Loucy (cell line): ENCODE results near the gene NFKBIA.

ENCODE experiments used
- H2AFZ ChIP-seq: fragments of 200-600 bp; sonication (generic); 2 replicates; pipeline ENCODE4 v1.6.0; 2016; ENCODE audit warnings: antibody characterized with exemption, mild to moderate bottlenecking, low read length, moderate library complexity
- H3F3A ChIP-seq: fragments of 200-600 bp; 2 replicates; pipeline ENCODE4 v1.6.0; 2016; ENCODE audit warnings: antibody characterized with exemption, low read depth, mild to moderate bottlenecking
- H3K27me3 ChIP-seq: fragments of 200-600 bp; sonication (generic); 2 replicates; pipeline ENCODE4 v1.6.1; 2014; ENCODE audit warnings: low read length, mild to moderate bottlenecking; ENCODE audit not compliant: insufficient read depth, poor library complexity, severe bottlenecking
- H3K36me3 ChIP-seq: fragments of 200-600 bp; sonication (generic); 2 replicates; pipeline ENCODE4 v1.6.1; 2016; ENCODE audit warnings: low read length; ENCODE audit not compliant: insufficient read depth
- H3K4me1 ChIP-seq: fragments of 200-600 bp; sonication (generic); 2 replicates; pipeline ENCODE4 v1.5.1; 2014; ENCODE audit warnings: low read length, mild to moderate bottlenecking; ENCODE audit not compliant: insufficient read depth, poor library complexity, severe bottlenecking
- H3K4me2 ChIP-seq: fragments of 200-600 bp; sonication (generic); 2 replicates; pipeline ENCODE4 v1.6.0; 2014; ENCODE audit warnings: antibody characterized with exemption, low read length, low read depth, mild to moderate bottlenecking; ENCODE audit not compliant: poor library complexity, severe bottlenecking
- H3K4me3 ChIP-seq: fragments of 200-600 bp; sonication (generic); 2 replicates; pipeline ENCODE4 v1.5.1; 2014; ENCODE audit warnings: low read length, mild to moderate bottlenecking, mixed read lengths; ENCODE audit not compliant: poor library complexity, severe bottlenecking
- H3K79me2 ChIP-seq: fragments of 200-600 bp; sonication (generic); 2 replicates; pipeline ENCODE4 v1.6.1; 2014; ENCODE audit warnings: low read length; ENCODE audit not compliant: insufficient read depth
- H3K9ac ChIP-seq: fragments of 200-600 bp; sonication (generic); 2 replicates; pipeline ENCODE4 v1.6.0; 2014; ENCODE audit warnings: mild to moderate bottlenecking, low read depth, low read length, moderate library complexity; ENCODE audit not compliant: poor library complexity, severe bottlenecking
- H3K9me2 ChIP-seq: fragments of 200-600 bp; sonication (generic); replicated peaks from 2 replicates; pipeline ENCODE4 v1.6.1; 2016; ENCODE audit warnings: low read depth, low read length, mixed read lengths
- H3K9me3 ChIP-seq: fragments of 200-600 bp; sonication (generic); 2 replicates; pipeline ENCODE4 v1.6.1; 2014; ENCODE audit warnings: mild to moderate bottlenecking, antibody characterized with exemption, low read length, low read depth; ENCODE audit not compliant: insufficient read depth
- H4K20me1 ChIP-seq: fragments of 200-600 bp; sonication (generic); 2 replicates; pipeline ENCODE4 v1.6.0; 2014; ENCODE audit warnings: antibody characterized with exemption, low read length, mild to moderate bottlenecking; ENCODE audit not compliant: insufficient read depth, poor library complexity, severe bottlenecking
- EZH2phosphoT487 ChIP-seq: fragments of 200-600 bp; IDR thresholded peaks from 2 replicates; pipeline ENCODE4 v1.6.1; 2018; ENCODE audit warnings: antibody characterized with exemption, mild to moderate bottlenecking, moderate library complexity, borderline replicate concordance
- TF ChIP-seq, protein P1 (sequence below): fragments of 200-600 bp; sonication (generic); conservative IDR thresholded peaks from 2 replicates; pipeline ENCODE4 v1.5.1; 2014; ENCODE audit warnings: mild to moderate bottlenecking, antibody characterized with exemption, low read length

The NFKBIA gene

DNA sequence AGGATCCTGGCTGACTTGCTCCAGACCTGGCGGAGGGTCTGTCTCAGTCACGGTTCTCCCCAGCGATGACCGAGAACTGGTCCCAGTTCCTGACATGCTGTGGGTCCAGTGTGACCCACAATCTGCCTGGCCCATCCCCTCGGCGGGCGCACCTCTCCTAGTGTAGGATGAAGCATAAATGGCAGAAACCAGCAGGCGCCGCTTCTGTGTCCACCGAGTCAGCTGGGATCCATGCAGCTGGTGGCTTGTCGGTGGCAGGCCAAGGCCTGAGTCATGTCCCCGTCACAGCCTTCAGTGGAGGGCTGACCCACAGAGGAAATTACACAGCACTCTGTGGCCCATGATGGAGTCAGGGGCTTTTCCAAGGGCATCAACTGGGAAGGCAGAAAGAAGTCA lies 38.5 kb downstream of the NFKBIA start:
- Histone ChIP-seq H3F3A (no peaks in the 10 kb centered on the region), H3K79me2 (no peaks in the 10 kb centered on the region), H2AFZ (no peak overlapping the region), H4K20me1 (no peaks in the 10 kb centered on the region), H3K9ac (no peak overlapping the region), H3K27me3 (no peaks in the 10 kb centered on the region), H3K9me2 (no peaks in the 10 kb centered on the region), H3K9me3 (no peaks in the 10 kb centered on the region), H3K4me2 (no peak overlapping the region), H3K36me3 (no peaks in the 10 kb centered on the region), H3K4me3 (no peak overlapping the region), H3K4me1 (no peaks in the 10 kb centered on the region)
- TF ChIP-seq EZH2phosphoT487, result no peak
- TF ChIP-seq, protein P1, sequence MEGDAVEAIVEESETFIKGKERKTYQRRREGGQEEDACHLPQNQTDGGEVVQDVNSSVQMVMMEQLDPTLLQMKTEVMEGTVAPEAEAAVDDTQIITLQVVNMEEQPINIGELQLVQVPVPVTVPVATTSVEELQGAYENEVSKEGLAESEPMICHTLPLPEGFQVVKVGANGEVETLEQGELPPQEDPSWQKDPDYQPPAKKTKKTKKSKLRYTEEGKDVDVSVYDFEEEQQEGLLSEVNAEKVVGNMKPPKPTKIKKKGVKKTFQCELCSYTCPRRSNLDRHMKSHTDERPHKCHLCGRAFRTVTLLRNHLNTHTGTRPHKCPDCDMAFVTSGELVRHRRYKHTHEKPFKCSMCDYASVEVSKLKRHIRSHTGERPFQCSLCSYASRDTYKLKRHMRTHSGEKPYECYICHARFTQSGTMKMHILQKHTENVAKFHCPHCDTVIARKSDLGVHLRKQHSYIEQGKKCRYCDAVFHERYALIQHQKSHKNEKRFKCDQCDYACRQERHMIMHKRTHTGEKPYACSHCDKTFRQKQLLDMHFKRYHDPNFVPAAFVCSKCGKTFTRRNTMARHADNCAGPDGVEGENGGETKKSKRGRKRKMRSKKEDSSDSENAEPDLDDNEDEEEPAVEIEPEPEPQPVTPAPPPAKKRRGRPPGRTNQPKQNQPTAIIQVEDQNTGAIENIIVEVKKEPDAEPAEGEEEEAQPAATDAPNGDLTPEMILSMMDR, result no peak

DNA sequence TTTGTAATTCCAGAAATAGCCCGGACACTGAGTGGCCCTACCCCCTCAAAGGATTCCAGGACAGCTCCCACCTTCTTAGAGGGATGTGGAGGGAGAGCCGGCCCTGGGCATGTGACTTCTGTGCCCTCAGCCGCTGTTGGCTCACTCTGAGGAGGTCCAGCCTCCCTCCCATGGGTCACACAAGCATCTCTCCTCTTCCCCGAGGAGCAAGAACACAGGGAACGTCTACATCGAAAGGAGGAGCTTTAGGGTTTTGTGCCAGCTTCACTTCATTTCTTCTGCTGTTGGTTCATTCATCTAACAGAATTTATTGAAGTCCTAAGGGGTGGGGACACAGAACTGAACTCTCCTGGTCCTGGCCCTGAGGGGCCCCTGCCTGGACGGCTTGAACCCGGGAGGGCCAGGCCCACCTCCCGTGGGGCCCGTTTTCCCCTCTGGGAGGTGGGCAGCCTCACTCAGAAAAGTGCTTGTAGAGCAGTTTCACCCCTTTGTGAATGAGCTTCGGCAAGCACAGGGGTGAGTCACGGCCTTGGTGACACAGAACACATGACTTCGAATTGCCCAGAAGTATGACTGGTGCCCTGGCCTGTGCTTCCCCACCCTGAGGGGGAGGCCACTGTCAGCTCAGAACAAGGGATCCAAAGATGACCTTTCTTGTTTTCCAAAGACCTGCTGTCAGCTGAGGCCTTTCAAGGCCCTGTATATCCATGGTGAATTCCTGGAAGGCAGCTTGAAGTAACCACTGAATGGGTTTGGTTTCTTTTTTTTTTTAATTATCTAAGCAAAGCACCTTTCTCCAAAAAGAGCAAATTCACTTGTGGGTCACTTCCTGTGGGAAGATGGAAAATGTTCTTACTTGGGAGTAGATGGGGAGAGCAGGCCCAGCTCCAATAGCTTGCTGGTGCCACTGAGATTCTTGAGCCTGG lies 39.2 kb downstream of the NFKBIA start:
- Histone ChIP-seq H3K4me1 (no peaks in the 10 kb centered on the region), H3K79me2 (no peaks in the 10 kb centered on the region), H3K4me3 (no peak overlapping the region), H3K36me3 (no peaks in the 10 kb centered on the region), H3F3A (no peaks in the 10 kb centered on the region), H3K4me2 (no peak overlapping the region), H2AFZ (peak overlapping the region; percentile 38; the same call in 1 of the 2 replicates), H3K9ac (no peak overlapping the region), H3K27me3 (no peaks in the 10 kb centered on the region), H4K20me1 (no peaks in the 10 kb centered on the region), H3K9me3 (no peaks in the 10 kb centered on the region), H3K9me2 (no peaks in the 10 kb centered on the region)
- TF ChIP-seq EZH2phosphoT487, result no peak
- TF ChIP-seq, protein P1, result no peak

DNA sequence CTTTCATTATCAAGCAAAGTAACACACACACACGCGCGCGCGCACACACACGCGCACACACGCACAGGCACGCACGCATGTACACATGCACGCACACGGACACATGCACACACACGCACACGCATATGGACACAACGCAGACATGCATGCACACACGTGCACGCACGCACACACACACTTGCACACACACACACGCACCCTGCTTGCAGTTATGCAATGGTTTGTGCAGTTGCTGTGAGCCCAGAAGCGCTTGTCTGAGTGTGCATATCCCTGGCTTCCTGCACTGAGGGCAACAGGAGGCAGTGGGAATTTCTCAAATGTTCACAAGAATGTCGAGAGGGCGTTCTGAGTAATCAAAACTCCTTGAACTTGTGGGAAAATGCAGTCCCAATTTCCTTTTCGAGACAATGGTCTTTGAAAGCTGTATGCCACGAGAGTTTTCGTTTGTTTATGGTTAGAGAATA lies 41.6 kb downstream of the NFKBIA start:
- TF ChIP-seq, protein P1, result no peak
- no peak for TF ChIP-seq EZH2phosphoT487
- H3K9ac ChIP-seq, result no peak overlapping the region
- H3K4me1 ChIP-seq, result no peaks in the 10 kb centered on the region
- H4K20me1 ChIP-seq, result no peaks in the 10 kb centered on the region
- no peak overlapping the region for H3K4me3 ChIP-seq
- H3K27me3 ChIP-seq, result no peaks in the 10 kb centered on the region
- no peaks in the 10 kb centered on the region for H3K9me3 ChIP-seq
- H3K79me2 ChIP-seq, result no peaks in the 10 kb centered on the region
- no peak overlapping the region for H3K4me2 ChIP-seq
- no peak overlapping the region for H2AFZ ChIP-seq
- H3K9me2 ChIP-seq, result no peaks in the 10 kb centered on the region
- H3F3A ChIP-seq, result no peaks in the 10 kb centered on the region
- no peaks in the 10 kb centered on the region for H3K36me3 ChIP-seq
